HG02678 (cell line): ENCODE measurements around the gene C11orf68.
A peak's percentile ranks its signal among the peaks of the same experiment; 100 is the strongest.
"Not testable (repeated sequence)": the region's sequence is repeated elsewhere in the genome, so short reads cannot be mapped to it uniquely, and the experiment has no call there.

Source experiments
- ATAC-seq: cut with Tn5 transposase; IDR thresholded peaks from one replicate; pipeline ENCODE4 v1.9.1; 2021; ENCODE audit warnings: mild to moderate bottlenecking, moderate library complexity; ENCODE audit not compliant: unreplicated experiment

Gene C11orf68

DNA sequence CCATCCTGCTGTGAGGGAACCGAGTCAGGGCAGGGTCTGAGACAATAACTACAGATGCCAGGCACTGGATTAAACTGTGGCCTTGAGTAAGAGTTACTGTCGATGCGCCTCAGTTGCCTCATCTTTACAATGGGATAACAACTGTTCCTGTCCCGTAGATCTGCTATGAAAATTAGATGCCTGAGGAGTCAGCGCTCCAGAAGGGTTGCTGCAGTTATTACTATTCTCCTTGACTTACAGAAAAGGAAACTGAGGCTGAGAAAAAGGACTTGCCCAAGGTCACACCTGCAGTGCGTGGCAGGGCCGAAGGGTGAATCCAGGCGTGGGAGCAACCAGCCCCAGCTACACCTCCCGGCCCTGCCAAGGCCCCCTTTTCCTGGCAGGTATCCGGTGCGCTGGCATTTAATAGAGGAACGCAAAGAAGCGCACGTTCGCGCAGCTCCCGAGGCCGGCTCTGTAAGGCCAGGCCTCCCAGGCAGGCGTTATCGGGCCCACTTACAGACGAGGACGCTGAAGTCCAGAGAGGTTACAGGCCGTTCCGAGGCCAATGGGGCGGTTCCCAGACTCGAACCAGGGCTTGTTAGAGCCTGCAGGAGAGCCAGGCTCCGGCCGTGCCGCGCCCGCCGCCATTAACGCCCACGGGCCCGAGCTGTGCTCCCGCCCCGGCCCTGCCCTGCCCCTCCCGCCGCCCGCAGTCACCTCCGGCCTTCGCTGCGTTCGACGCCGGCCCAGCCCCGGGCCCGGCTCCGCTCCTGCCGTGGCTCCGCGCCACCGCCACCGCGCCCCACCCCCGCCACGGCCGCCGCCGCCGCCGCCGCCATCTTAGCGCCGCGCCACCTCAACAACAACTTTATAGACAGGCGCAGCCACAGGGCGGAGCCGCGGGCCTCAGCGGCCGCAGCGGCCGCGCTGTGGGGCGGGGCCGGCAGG lies at the start of gene C11orf68:
Gene C11orf68 (minus strand): TSS at position 852 of the 930 bp plus-strand sequence. CDS start 31 bp downstream, at position 821.
- peak; percentile 58 for ATAC-seq

DNA sequence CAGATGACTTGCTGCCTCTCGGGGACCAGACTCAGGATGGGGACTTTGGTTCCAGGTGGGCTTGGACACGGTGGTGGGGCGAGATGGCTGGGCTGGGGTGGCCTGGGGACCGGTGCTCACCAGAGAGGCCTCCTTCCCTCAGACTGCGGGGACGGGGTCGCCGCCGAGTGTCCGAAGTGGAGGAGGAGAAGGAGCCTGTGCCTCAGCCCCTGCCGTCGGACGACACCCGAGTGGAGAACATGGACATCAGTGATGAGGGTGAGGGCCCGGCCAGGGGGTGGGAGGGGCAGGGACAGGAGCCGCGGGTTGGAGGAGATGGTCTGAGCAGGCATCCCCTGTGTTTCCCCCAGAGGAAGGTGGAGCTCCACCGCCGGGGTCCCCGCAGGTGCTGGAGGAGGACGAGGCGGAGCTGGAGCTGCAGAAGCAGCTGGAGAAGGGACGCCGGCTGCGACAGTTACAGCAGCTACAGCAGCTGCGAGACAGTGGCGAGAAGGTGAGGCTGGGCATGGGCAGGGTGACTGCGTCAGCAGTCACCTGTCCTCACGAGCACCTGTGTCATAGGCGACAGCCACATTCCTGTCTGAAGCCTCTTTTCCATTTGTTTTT lies 48.6 kb upstream of the C11orf68 start:
- ATAC-seq: no peak

DNA sequence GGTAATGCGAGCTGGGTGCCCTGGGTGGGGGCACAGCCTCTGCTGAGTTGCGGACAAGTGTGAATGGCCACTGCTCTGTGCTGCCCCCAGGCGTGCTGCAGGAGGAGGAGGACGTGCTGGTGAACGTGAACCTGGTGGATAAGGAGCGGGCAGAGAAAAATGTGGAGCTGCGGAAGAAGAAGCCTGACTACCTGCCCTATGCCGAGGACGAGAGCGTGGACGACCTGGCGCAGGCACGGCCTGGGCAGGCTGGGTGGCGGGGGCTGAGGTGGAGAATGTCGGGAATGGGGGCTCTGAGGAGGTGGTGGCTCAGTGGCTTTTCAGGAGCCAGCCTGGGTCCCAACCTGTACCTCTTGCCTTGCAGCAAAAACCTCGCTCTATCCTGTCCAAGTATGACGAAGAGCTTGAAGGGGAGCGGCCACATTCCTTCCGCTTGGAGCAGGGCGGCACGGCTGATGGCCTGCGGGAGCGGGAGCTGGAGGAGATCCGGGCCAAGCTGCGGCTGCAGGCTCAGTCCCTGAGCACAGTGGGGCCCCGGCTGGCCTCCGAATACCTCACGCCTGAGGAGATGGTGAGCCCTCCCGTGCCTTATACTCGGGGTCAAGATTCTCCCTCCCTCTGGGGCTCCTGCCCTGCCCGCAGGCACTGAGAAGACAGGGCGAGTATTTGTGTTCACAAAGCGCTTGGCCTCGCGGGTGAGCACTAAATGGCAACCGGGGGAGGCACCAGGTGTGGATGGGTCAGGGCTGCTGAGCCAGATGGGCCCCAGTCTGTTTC lies 47.3 kb upstream of the C11orf68 start:
- no peak for ATAC-seq

DNA sequence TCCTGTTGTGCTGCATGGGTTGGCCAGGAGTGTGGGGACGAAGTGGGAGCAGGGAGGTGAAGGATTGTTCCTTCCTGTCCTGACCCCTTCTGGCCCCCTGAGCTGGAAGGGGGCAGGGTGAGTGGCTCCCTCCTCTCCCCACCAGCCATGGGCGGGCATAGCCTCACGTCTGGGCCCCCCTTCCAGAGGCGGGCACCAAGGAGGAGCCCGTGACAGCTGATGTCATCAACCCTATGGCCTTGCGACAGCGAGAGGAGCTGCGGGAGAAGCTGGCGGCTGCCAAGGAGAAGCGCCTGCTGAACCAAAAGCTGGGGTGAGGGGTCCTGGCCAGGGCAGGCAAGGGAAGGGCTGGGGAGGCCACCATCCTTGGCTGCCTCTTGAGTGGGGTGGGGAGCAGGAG lies 46.0 kb upstream of the C11orf68 start:
- ATAC-seq: no peak

DNA sequence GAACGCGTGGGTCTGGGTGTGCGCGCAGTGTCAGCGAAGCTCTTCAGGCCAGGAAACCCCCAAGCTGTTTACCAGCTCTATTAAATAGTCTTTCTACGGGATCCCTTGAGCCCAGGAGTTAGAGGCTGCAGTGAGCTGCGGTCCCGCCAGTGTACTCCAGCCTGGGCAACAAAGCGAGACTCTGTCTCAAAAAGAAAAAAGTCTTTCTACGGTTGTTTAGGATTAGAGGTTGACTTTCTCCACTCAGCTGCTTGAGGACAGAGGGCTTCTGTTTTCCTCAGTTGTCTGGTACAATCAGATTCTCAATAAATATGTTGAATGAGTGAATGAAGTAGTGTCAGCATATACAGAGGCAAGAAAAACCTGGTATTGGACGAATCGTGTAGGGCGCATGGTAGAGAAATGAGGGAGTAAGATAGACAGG lies 43.3 kb upstream of the C11orf68 start:
- ATAC-seq: no peak

DNA sequence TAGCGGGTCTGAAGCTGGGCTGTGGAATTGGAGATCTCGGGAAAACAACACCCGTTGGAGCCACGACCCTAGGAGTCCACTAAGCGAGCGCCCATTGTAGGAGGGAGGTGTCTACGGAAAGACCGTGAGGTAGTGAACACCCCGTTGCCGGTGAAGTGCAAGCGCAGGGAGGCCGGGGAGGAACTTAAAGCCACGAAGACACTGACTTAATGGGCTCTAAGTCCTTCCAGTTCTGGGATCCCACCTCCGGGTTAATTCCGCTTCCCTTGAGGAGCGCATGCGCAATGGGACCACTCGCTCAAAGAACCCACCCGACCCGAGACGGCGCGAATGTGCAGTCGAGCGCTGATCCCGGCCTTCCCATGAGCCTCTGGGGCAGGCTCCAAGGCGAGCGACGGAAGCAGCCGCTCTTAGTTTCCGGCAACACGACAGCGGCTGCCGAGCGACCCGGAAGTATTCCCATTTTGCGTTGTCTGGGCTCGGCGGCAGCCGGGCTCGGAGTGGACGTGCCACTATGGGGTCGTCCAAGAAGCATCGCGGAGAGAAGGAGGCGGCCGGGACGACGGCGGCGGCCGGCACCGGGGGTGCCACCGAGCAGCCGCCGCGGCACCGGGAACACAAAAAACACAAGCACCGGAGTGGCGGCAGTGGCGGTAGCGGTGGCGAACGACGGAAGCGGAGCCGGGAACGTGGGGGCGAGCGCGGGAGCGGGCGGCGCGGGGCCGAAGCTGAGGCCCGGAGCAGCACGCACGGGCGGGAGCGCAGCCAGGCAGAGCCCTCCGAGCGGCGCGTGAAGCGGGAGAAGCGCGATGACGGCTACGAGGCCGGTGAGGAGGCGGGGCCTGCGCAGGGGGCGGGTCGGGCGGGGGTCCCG lies 42.6 kb upstream of the C11orf68 start, which contains the start of gene SART1:
Gene SART1 (plus strand): TSS at position 468 of the 874 bp plus-strand sequence. CDS start 47 bp downstream, at position 515.
- peak; percentile 90 for ATAC-seq

DNA sequence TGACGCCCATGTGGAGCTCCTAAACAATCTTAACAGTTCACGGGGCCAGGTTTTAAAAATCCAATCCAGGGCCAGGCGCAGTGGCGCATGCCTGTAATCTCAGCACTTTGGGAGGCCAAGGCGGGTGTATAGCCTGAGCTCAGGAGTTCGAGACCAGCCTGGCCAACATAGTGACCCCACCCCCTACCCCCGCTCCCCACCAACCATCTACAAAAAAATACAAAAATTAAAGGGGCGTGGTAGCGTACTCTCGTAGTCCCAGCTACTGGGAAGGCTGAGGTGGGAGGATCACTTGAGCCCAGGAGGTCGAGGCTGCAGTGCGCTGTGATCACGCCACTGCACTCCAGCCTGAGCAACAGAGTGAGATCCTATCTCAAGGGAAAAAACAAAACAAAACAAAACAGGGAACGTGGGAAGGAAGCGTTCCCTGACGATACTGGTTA lies 42.0 kb upstream of the C11orf68 start:
- no peak for ATAC-seq

DNA sequence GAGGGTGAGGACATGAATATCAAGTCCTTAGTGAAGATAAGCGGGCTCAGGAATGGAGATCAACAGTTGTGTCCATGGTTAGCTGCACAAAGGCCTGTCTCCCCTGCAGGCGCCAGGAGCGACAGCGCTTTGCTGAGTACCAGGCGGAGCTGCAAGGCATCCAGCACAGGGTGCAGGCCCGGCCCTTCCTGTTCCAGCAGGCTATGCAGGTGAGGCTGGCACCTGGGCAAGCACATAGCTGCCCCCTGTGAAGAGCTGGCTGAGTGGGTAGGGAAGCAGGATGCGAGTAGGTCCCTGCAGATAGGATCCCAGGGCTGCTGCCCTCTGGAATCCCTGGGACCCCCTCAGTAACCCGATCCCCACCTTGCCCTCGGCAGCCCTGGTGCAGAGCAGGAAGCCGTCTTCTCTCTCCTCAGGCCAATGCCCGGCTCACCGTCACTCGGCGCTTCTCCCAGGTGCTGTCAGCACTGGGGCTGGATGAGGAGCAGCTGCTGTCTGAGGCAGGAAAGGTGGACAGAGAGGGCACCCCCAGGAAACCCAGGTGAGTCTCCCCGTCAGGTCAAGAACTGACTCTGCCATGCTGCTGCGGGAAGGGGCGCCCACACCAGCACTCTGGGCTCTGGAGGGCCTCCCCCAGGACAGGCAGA lies 40.0 kb upstream of the C11orf68 start:
- no peak for ATAC-seq

DNA sequence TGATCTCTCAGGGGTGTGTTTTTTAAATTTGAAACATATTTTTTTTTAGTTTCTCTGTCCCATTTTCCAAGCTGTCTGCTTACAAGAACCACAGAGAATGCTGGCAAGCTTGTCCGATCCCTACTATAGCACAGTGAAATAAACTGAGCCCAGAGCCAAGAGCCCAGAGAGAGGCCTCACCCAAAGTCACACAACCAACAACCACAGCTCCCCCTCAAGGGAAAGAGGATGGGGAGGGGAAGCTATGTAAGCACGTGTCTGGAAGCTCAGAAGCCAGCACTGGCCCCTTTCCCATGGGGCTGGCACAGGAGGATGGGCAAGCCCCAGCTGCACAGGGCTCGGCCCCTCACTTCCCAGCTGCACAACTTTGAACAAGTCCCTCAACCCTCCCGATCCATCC lies 39.4 kb upstream of the C11orf68 start:
- ATAC-seq: no peak

DNA sequence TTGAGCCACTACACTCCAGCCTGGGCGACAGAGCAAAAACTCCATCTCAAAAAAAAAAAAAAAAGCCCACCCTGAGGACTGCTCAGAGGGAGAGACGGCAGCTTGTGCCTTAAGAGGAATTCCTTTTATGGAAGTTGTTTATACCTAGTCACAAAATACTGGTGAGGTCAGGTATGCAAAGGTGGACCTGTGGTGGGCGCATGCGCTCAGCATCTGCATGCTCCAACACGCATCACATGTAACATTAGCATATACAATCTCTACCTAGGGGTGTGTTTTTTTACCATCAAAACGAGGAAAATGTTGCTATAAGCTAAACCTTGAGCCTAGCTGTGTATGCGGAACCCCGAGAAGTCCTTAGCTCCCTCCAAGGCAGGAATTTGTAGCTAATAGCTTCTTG lies 35.9 kb upstream of the C11orf68 start:
- no peak for ATAC-seq

DNA sequence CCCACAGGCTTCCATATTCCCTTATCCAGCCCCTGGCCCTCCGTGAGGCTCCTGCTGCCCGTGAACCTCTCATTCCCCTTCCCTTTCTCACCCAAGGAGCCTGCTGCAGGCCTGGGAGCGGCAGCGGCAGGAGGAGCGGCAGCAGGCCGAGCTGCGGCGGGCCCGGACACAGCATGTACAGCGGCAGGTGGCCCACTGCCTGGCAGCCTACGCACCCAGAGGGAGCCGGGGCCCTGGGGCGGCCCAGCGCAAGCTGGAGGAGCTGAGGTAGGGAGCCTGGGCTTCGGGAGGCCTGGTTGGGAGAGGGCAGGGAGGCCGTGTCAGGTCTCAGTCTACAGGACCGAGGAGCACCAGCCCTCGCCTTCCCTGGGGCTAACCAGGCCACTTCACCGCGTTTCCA lies 34.6 kb upstream of the C11orf68 start:
- no peak for ATAC-seq

DNA sequence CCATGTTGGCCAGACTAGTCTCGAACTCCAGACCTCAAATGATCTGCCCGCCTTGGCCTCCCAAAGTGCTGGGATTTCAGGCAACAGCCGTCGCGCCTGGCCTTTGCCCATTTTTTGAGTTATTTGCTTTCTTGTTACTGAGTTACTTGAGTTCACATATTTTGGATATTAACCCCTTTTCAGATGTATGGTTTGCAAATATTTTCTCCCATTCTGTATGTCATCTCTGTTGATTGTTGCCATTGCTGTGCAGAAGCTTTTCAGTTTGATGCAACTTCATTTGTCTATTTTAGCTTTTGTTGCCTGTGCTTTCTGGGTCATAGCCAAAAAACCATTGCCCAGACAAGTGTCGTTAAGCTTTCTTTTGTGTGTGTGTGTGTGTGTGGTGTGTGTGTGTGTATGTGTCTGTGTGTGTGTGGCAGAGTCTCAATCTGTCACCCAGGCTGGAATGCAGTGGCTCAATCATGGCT lies 33.2 kb upstream of the C11orf68 start:
- ATAC-seq: no peak

DNA sequence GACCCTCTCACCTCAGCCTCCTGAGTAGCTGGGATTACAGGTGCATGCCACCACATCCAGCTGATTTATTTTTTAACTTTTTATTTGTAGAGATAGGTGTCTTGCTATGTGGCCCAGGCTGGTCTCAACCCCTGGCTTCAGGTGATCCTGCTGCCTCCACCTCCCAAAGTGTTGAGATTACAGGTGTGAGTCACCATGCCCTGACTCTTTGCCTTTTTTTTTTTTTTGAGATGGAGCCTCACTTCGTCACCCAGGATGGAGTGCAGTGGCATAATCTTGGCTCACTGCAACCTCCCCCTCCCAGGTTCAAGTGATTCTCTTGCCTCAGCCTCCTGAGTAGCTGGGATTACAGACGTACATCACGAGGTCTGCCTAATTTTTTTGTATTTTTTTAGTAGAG lies 32.8 kb upstream of the C11orf68 start:
- not testable (repeated sequence) for ATAC-seq

DNA sequence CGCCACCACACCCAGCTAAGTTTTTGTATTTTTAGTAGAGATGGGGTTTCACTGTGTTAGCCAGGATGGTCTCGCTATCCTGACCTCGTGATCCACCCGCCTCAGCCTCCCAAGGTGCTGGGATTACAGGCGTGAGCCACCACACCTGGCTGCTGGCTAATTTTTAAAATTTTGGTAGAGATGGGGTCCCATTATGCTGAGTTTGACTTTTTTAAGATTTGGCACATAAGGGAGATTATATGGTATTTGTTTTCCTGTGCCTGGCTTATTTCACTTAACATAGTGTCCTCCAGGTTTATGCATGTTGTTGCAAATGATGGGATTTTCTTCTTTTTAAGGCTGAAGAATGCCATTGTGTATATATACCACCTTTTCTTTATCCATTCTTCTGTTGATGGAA lies 31.8 kb upstream of the C11orf68 start:
- ATAC-seq: not testable (repeated sequence)

DNA sequence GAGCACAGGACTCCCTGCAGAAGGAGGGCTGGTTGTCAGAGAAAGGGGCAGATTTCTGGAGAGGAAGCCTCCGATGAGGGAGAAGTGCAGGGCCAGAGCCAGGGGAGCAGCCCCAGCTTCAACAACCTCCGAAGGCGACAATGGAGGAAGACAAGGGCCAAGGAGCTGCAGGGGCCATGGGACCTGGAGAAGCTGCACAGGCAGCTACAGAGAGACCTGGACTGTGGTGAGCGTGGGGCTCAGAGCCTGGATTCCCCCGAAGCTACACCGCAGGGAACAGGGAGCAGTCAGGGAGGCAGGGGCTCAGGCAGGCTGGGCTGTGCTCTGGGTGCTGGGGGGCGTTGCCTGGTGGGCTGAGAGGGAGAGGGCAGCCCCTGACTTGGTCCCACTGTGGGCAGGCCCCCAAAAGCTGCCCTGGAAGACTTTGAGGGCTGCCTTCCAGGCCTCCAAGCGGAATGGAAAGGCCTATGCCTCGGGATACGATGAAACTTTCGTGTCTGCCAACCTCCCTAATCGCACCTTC lies 28.8 kb upstream of the C11orf68 start:
- no peak for ATAC-seq

DNA sequence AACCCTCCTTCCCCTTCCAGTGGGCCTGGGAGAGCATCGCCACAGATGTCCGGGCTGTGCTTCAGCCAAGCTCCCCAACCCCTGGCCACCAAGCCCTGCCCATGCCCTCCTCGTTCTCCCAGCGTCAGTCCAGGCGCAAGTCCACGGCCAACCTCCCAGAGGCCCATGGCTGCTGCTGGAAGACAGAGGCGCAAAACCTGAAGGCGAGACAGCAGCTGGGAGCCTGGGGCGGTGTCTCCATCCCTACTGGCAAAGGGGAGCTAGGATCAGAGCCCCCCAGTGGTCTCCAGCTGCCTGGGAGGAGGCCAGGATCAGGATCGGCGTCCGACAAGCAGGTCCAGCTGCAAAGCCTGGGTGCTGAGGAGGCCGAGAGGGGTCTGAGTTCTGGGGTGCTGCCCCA lies 28.3 kb upstream of the C11orf68 start:
- no peak for ATAC-seq

DNA sequence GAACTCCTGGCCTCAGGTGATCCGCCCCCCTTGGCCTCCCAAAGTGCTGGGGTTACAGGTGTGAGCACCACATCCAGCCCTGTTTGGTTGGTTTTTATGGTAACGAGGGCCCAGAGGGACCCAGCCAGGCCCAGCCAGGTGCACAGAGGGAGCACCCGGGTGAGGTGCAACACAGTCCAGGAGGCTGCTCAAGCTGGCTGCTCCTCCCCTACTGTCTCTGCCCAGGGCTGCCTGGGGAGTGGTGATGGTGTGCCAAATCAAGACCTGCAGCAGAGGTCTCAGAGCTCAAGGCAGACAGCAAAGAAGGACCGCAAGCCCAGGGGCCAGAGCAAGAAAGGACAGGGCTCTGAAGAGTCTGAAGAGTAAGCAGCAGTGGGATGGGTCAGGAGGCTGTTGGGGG lies 27.8 kb upstream of the C11orf68 start:
- no peak for ATAC-seq

DNA sequence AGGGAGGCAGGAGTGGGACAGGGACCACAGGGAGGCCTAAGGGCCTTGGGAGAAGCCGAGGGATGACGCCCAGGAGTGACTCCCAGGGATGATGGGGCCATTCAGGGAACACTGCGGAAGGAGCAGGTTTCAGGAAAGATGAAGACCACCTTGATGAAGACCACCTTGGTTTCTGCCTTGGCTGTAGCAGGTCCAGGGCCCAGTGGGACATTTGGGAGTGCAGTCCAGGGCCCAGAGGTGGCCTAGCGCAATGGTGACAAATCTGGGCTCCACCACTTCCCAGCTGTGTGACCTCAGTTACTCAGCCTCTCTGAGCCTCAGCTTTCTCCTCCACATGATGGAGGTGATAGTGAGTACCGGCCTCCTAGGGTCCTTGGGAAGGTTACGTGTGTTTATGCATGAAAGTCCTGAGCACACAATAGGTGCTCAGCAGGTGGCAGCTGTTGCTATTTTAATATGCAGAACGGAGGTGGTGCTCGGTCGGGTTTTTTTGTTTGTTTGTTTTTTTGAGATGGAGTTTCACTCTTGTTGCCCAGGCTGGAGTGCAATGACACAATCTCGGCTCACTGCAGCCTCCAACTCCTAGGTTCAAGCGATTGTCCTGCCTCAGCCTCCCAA lies 27.2 kb upstream of the C11orf68 start:
- no peak for ATAC-seq

DNA sequence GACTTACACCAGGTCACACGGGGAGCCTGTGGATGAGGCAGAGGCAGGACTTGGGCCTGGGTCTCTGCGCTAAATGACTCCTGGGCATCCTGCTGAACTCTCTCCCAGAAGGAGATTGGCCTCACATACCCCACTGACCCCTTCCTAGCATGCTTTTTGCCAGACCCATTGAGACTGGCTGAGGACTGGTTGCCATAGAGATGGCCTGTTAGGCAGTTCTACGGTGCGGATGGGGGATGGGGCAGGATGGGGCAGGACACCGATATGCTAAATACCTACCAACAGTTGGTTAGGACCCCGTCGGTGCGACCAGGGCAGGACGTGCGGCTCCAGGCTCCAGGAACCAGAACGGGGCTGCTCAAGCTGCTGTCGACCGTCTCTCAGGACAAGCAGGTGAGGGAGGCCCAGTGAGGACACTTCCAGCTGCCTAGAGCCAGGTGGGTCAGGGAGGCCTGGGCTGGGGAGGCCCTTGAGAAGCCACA lies 26.6 kb upstream of the C11orf68 start, which contains the start of gene TSGA10IP:
Gene TSGA10IP (plus strand): TSS at position 51 of the 482 bp plus-strand sequence. CDS start 196 bp downstream, at position 247.
- no peak for ATAC-seq
